H1 (cell line): ENCODE results near the gene ADM. TPM values are rescaled to one million over a fixed set of nuclear protein-coding genes. Genes with fewer than 3 reads are reported as not detected.

ENCODE experiments used
- CTCF ChIA-PET: fragments of 300-600 bp; sonication (Branson Sonifier 250); formaldehyde crosslinking; loops from one replicate; lab custom pipeline; 2021; ENCODE audit not compliant: partially characterized antibody; lab: Charles Lee
- POLR2A ChIA-PET: fragments of 300-600 bp; sonication (Branson Sonifier 250); formaldehyde crosslinking; loops from one replicate; lab custom pipeline; 2021; ENCODE audit warnings: inconsistent platforms; ENCODE audit not compliant: partially characterized antibody; lab: Charles Lee
- DNase-seq, 2 experiments: peaks; one replicate each; pipeline versions ENCODE4 v3.0.0 to v3.0.0-alpha.2; 2010 to 2022; ENCODE audit warnings: low spot score in 2 of 2, low read depth in 1 of 2, mixed read lengths in 1 of 2
- FAIRE-seq: peaks from 2 replicates; lab custom pipeline; 2011; peaks lifted over from hg19 to GRCh38; lab: Jason Lieb, UNC
- H2AFZ ChIP-seq: 2 replicates; pipeline ENCODE4 v1.8.1; 2012; ENCODE audit warnings: low read length, inconsistent platforms
- H2AK5ac ChIP-seq: 2 replicates; pipeline ENCODE4 v1.6.1; 2013; ENCODE audit warnings: low read depth, low read length
- H2BK120ac ChIP-seq: replicated peaks from 2 replicates; pipeline ENCODE3; 2013; ENCODE audit warnings: low read depth, low read length, inconsistent platforms
- H2BK12ac ChIP-seq: 2 replicates; pipeline ENCODE4 v1.6.1; 2013; ENCODE audit warnings: low read depth, low read length
- H2BK15ac ChIP-seq: 2 replicates; pipeline ENCODE4 v1.6.1; 2013; ENCODE audit warnings: low read length
- H2BK20ac ChIP-seq: 2 replicates; pipeline ENCODE4 v1.6.1; 2013; ENCODE audit warnings: low read length
- H2BK5ac ChIP-seq: 2 replicates; pipeline ENCODE4 v1.6.1; 2013; ENCODE audit warnings: low read depth, low read length
- H3K14ac ChIP-seq: 2 replicates; pipeline ENCODE4 v1.6.1; 2013; ENCODE audit warnings: inconsistent platforms; ENCODE audit not compliant: insufficient read length
- H3K18ac ChIP-seq: 2 replicates; pipeline ENCODE4 v1.6.1; 2013; ENCODE audit warnings: low read length; ENCODE audit errors: extremely low read depth
- H3K23ac ChIP-seq: 2 replicates; pipeline ENCODE4 v1.6.1; 2013; ENCODE audit warnings: inconsistent platforms; ENCODE audit not compliant: insufficient read length
- H3K23me2 ChIP-seq: 2 replicates; pipeline ENCODE4 v1.6.1; 2013; ENCODE audit warnings: low read depth, low read length
- H3K27ac ChIP-seq: 2 replicates; pipeline ENCODE4 v1.6.1; 2011; ENCODE audit warnings: low read depth, low read length, inconsistent platforms
- H3K27me3 ChIP-seq, 4 experiments: replicated peaks in 1 of 4; 1 replicate in 1 of 4; 2 replicates in 3 of 4; pipeline versions ENCODE4 v1.6.1 to v1.8.1; 2011 to 2013; ENCODE audit warnings: low read length in 3 of 4, mild to moderate bottlenecking in 3 of 4, inconsistent platforms in 2 of 4, mixed read lengths in 2 of 4, moderate library complexity in 1 of 4; ENCODE audit not compliant: control insufficient read depth in 3 of 4, insufficient read depth in 3 of 4; ENCODE audit errors: extremely low read depth in 1 of 4
- H3K36me3 ChIP-seq, 4 experiments: 2 replicates each; pipeline versions ENCODE4 v1.6.1 to v1.8.1; 2011 to 2013; ENCODE audit warnings: mild to moderate bottlenecking in 4 of 4, low read length in 3 of 4, moderate library complexity in 2 of 4, control low read depth in 1 of 4, inconsistent platforms in 1 of 4; ENCODE audit not compliant: insufficient read depth in 4 of 4, control insufficient read depth in 2 of 4
- H3K4ac ChIP-seq: replicated peaks from 2 replicates; pipeline ENCODE3; 2013; ENCODE audit warnings: low read length, low read depth, mixed read lengths, inconsistent platforms; ENCODE audit not compliant: insufficient read length
- H3K4me1 ChIP-seq, 4 experiments: replicated peaks in 1 of 4; 1 replicate in 1 of 4; 2 replicates in 3 of 4; pipeline versions ENCODE4 v1.6.1 to v1.8.1; 2011 to 2013; ENCODE audit warnings: low read length in 3 of 4, inconsistent platforms in 2 of 4, mixed read lengths in 1 of 4; ENCODE audit not compliant: insufficient read depth in 4 of 4, control insufficient read depth in 3 of 4
- H3K4me2 ChIP-seq, 2 experiments: 2 replicates each; pipeline versions ENCODE4 v1.6.1 to v1.8.1; 2011 to 2013; ENCODE audit warnings: low read depth in 2 of 2, low read length in 2 of 2, control low read depth in 1 of 2, inconsistent platforms in 1 of 2, mild to moderate bottlenecking in 1 of 2; ENCODE audit not compliant: insufficient read depth in 1 of 2
- H3K4me3 ChIP-seq, 4 experiments: fragments of 200-600, 300-600 bp in 1 of 4; sonication (generic), shearing (Covaris generic), sonication (Bioruptor Twin) in 1 of 4; 2 replicates each; pipeline versions ENCODE4 v1.5.1 to v1.8.1; 2011 to 2016; ENCODE audit warnings: low read length in 4 of 4, low read depth in 3 of 4, control low read depth in 2 of 4, inconsistent platforms in 2 of 4, mild to moderate bottlenecking in 2 of 4, mixed read lengths in 1 of 4, moderate library complexity in 1 of 4; ENCODE audit not compliant: insufficient read depth in 2 of 4; ENCODE audit errors: extremely low read depth in 1 of 4
- H3K56ac ChIP-seq: replicated peaks from 2 replicates; pipeline ENCODE3; 2013; ENCODE audit warnings: low read depth, mild to moderate bottlenecking, mixed read lengths, low read length, inconsistent platforms; ENCODE audit not compliant: insufficient read length
- H3K79me1 ChIP-seq: 2 replicates; pipeline ENCODE4 v1.6.1; 2013; ENCODE audit warnings: low read depth, low read length, control low read depth
- H3K79me2 ChIP-seq, 2 experiments: 2 replicates each; pipeline versions ENCODE4 v1.6.1 to v1.8.1; 2012 to 2013; ENCODE audit warnings: low read length in 2 of 2, mild to moderate bottlenecking in 2 of 2, inconsistent platforms in 1 of 2; ENCODE audit not compliant: insufficient read depth in 2 of 2, control insufficient read depth in 1 of 2
- H3K9ac ChIP-seq, 4 experiments: replicated peaks in 1 of 4; 1 replicate in 1 of 4; 2 replicates in 3 of 4; pipeline versions ENCODE4 v1.6.1 to v1.8.1; 2011 to 2013; ENCODE audit warnings: low read depth in 3 of 4, low read length in 3 of 4, control low read depth in 2 of 4, mild to moderate bottlenecking in 2 of 4, moderate library complexity in 2 of 4, inconsistent platforms in 1 of 4; ENCODE audit errors: extremely low read depth in 1 of 4
- H3K9me3 ChIP-seq, 2 experiments: 2 replicates each; pipeline versions ENCODE4 v1.6.1 to v1.8.1; 2012 to 2013; ENCODE audit warnings: mild to moderate bottlenecking in 2 of 2, moderate library complexity in 2 of 2, control low read depth in 1 of 2, inconsistent platforms in 1 of 2, low read depth in 1 of 2, low read length in 1 of 2, mixed read lengths in 1 of 2; ENCODE audit not compliant: insufficient read depth in 2 of 2
- H4K20me1 ChIP-seq, 2 experiments: replicated peaks in 1 of 2; 2 replicates each; pipeline versions ENCODE3 to v1.8.1; 2011 to 2013; ENCODE audit warnings: inconsistent platforms in 2 of 2, low read length in 2 of 2, mild to moderate bottlenecking in 1 of 2; ENCODE audit not compliant: insufficient read depth in 2 of 2, control insufficient read depth in 1 of 2
- H4K5ac ChIP-seq: 2 replicates; pipeline ENCODE4 v1.6.1; 2013; ENCODE audit warnings: low read length, low read depth, mixed read lengths, inconsistent platforms; ENCODE audit not compliant: insufficient read length
- H4K8ac ChIP-seq: 2 replicates; pipeline ENCODE4 v1.8.0; 2013; ENCODE audit warnings: mild to moderate bottlenecking, moderate library complexity, low read length, inconsistent platforms; ENCODE audit not compliant: insufficient read depth; ENCODE audit errors: extremely low read depth
- H4K91ac ChIP-seq: replicated peaks from 2 replicates; pipeline ENCODE3; 2013; ENCODE audit warnings: low read length, mixed read lengths, inconsistent platforms; ENCODE audit not compliant: insufficient read length
- BACH1 ChIP-seq: IDR thresholded peaks from 2 replicates; pipeline ENCODE4 v1.6.1; 2012; ENCODE audit warnings: low read length, improper control_type of control experiment
- BCL11A ChIP-seq, 2 experiments: IDR thresholded peaks; one replicate each; pipeline ENCODE4 v1.6.1; 2011; ENCODE audit warnings: low read depth in 2 of 2, low read length in 2 of 2, mild to moderate bottlenecking in 2 of 2
- CBX8 ChIP-seq: fragments of 300-800, 300-1000 bp; sonication (generic); IDR thresholded peaks from 2 replicates; pipeline ENCODE4 v1.7.1; 2016; ENCODE audit warnings: low read depth, low read length, borderline replicate concordance
- CREB1 ChIP-seq: IDR thresholded peaks from 2 replicates; pipeline ENCODE4 v1.6.1; 2012; ENCODE audit warnings: inconsistent platforms
- FOSL1 ChIP-seq: IDR thresholded peaks from 2 replicates; pipeline ENCODE4 v1.6.1; 2011; ENCODE audit warnings: mild to moderate bottlenecking, low read depth, low read length, moderate library complexity; ENCODE audit not compliant: insufficient read depth
- HDAC6 ChIP-seq: IDR thresholded peaks from one replicate; pipeline ENCODE4 v1.7.1; 2012; ENCODE audit warnings: low read depth, mild to moderate bottlenecking, inconsistent platforms, low read length, moderate library complexity
- KDM1A ChIP-seq: fragments of 200-600, 300-600 bp; sonication (generic); IDR thresholded peaks from 2 replicates; pipeline ENCODE4 v1.7.1; 2016; ENCODE audit warnings: mild to moderate bottlenecking, low read length, borderline replicate concordance
- KDM4A ChIP-seq: IDR thresholded peaks from one replicate; pipeline ENCODE4 v1.7.1; 2012; ENCODE audit warnings: low read depth, mild to moderate bottlenecking, moderate library complexity, low read length, inconsistent platforms; ENCODE audit not compliant: severe bottlenecking
- MAX ChIP-seq: IDR thresholded peaks from 2 replicates; pipeline ENCODE4 v1.6.1; 2012; ENCODE audit warnings: inconsistent platforms
- POLR2A ChIP-seq, 2 experiments: IDR thresholded peaks; 1 replicate in 1 of 2; 2 replicates in 1 of 2; pipeline ENCODE4 v1.6.1; 2011; ENCODE audit warnings: low read depth in 2 of 2, low read length in 2 of 2, mild to moderate bottlenecking in 2 of 2; ENCODE audit errors: control extremely low read depth in 1 of 2
- POLR2AphosphoS5 ChIP-seq: IDR thresholded peaks from 2 replicates; pipeline ENCODE4 v1.6.1; 2011; ENCODE audit warnings: low read depth, low read length
- SIX5 ChIP-seq: IDR thresholded peaks from 2 replicates; pipeline ENCODE4 v1.6.1; 2011; ENCODE audit warnings: mild to moderate bottlenecking, low read depth, low read length
- SRF ChIP-seq: IDR thresholded peaks from 2 replicates; pipeline ENCODE4 v1.6.1; 2011; ENCODE audit warnings: mild to moderate bottlenecking, low read depth, low read length, moderate library complexity
- TBP ChIP-seq: IDR thresholded peaks from 2 replicates; pipeline ENCODE4 v1.6.1; 2011; ENCODE audit warnings: low read depth, low read length, improper control_type of control experiment
- USF2 ChIP-seq: IDR thresholded peaks from 2 replicates; pipeline ENCODE4 v1.6.1; 2011; ENCODE audit warnings: low read length, improper control_type of control experiment
- polyA plus RNA-seq, 7 experiments: library from polyadenylated mRNA; depleted of rRNA in 3 of 7; stranded (reverse) in 5 of 7; unstranded in 2 of 7; fragments of >200 nt in 5 of 7; fragments of 200-250 nt in 2 of 7; gene quantifications; 1 replicate in 5 of 7; 2 replicates in 1 of 7; 4 replicates in 1 of 7; pipeline versions ENCODE4 v1.2.1 to v1.2.3, GENCODE V29; 2011 to 2013; ENCODE audit warnings: missing spikeins in 2 of 7, mixed read lengths in 2 of 7
- total RNA-seq: library from RNA; stranded (reverse); fragmentation: NEBNext Ultra II Directional; extraction: Animal tissue kit (Norgen Biotek cat#: 25700); gene quantifications from 2 replicates; pipeline ENCODE4 v1.2.1, GENCODE V29; 2021

Gene ADM
- total and polyA plus RNA-seq, 2 of the 8 experiments (the other 6 are each of a cell fraction or from before 2014, with no cell fraction given): 94.1 to 95.6 TPM

DNA sequence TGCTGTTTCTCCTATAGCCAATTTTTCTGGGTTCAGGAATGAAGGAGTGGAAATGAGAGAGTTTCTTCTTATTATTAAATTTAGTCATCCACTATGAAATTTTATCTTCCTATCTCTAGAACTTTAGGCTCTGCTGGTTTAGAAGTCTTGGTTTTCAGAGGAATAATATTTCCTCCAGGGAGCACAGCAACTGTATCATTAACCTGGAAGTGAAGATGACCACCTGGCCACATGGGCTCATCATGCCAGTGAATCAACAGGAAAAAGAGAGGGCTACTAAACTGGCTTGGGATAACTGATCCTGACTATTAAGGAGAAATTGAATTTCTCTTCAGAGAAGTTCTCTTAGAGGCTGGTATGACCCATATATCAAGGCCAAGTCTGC lies 44.4 kb downstream of the ADM start:
- no peaks in the 10 kb centered on the region for H3K79me1 ChIP-seq
- H3K4ac ChIP-seq: no peak overlapping the region
- peak overlapping the region; percentile 88; the same call in 1 of the 2 replicates for H3K18ac ChIP-seq
- no peak overlapping the region for H2AK5ac ChIP-seq
- no peaks in the 10 kb centered on the region for H3K9me3 ChIP-seq
- H3K79me2 ChIP-seq: no peaks in the 10 kb centered on the region
- H3K27me3 ChIP-seq: no peaks in the 10 kb centered on the region
- H2BK20ac ChIP-seq: no peak overlapping the region
- H3K36me3 ChIP-seq: no peaks in the 10 kb centered on the region
- H4K20me1 ChIP-seq: no peaks in the 10 kb centered on the region
- no peak overlapping the region for H4K8ac ChIP-seq
- ChIA-PET POLR2A (interaction anchor here (5.5 kb wide), 1 partner anchor 44 kb away, joined by 129 read pairs; the partner anchor contains the start of gene ADM), CTCF (interaction anchor here (1.3 to 6.3 kb wide), 4 partner anchors 9 to 45 kb away, joined by 3 to 53 read pairs (median 4); no protein-coding TSS in a partner anchor)
- DNase-seq: no peak
- no peak for FAIRE-seq
- H3K4me1 ChIP-seq: peaks cover 5 to 21% (median 16%) of the 10 kb centered on the region in 4 experiments; a peak in 6 of 7 replicates
- H2BK12ac ChIP-seq: 0 out of 2 replicates have a peak overlapping the region, but pooled peaks have one; percentile 98
- no peak overlapping the region for H4K5ac ChIP-seq
- H2BK120ac ChIP-seq: peak overlapping the region; percentile 34
- H3K56ac ChIP-seq: no peak overlapping the region
- H3K23ac ChIP-seq: no peak overlapping the region
- no peak overlapping the region for H3K9ac ChIP-seq
- no peaks in the 10 kb centered on the region for H3K23me2 ChIP-seq
- H2AFZ ChIP-seq: no peak overlapping the region
- no peak overlapping the region for H3K14ac ChIP-seq
- H3K4me3 ChIP-seq: no peak overlapping the region
- H3K4me2 ChIP-seq: no peak overlapping the region
- no peak overlapping the region for H3K27ac ChIP-seq
- peak overlapping the region; percentile 89; the same call in 1 of the 2 replicates for H2BK5ac ChIP-seq
- no peak overlapping the region for H4K91ac ChIP-seq
- H2BK15ac ChIP-seq: no peak overlapping the region
- no peak for TF ChIP-seq CREB1
- TF ChIP-seq SRF: no peak
- no peak for TF ChIP-seq MAX
- TF ChIP-seq USF2: no peak
- TF ChIP-seq POLR2A (IDR thresholded peaks at IDR 0.05; ENCODE audit: control extremely low read depth in 1 of 2, low read depth in 2 of 2, low read length in 2 of 2): no peak
- no peak for TF ChIP-seq BCL11A (IDR thresholded peaks at IDR 0.05; ENCODE audit: low read depth in 2 of 2, low read length in 2 of 2)
- no peak for TF ChIP-seq POLR2AphosphoS5
- TF ChIP-seq CBX8: no peak
- no peak for TF ChIP-seq SIX5
- TF ChIP-seq HDAC6: no peak
- no peak for TF ChIP-seq KDM4A
- TF ChIP-seq BACH1: no peak
- TF ChIP-seq KDM1A: no peak
- TF ChIP-seq TBP: no peak
- TF ChIP-seq FOSL1: no peak
